Muscle layer of colon (tissue), 2 donors: Measurements from ENCODE around the gene GRM1.

ENCODE experiments used
- H3K27ac ChIP-seq: one replicate; pipeline ENCODE4 v1.7.0; 2013; ENCODE audit warnings: low read depth, mild to moderate bottlenecking, low read length, moderate library complexity
- H3K27me3 ChIP-seq, 2 donors: one replicate each; pipeline ENCODE4 v1.7.0; 2013; ENCODE audit warnings: low read length in 2 of 2, mild to moderate bottlenecking in 2 of 2; ENCODE audit not compliant: insufficient read depth in 2 of 2, control insufficient read depth in 1 of 2
- H3K36me3 ChIP-seq: one replicate; pipeline ENCODE4 v1.7.0; 2013; ENCODE audit warnings: mild to moderate bottlenecking, low read length; ENCODE audit not compliant: insufficient read depth
- H3K4me1 ChIP-seq: one replicate; pipeline ENCODE4 v1.7.0; 2013; ENCODE audit warnings: mild to moderate bottlenecking, low read length; ENCODE audit not compliant: insufficient read depth
- H3K4me3 ChIP-seq, 2 donors: one replicate each; pipeline ENCODE4 v1.7.0; 2013; ENCODE audit warnings: low read length in 2 of 2, low read depth in 1 of 2, mild to moderate bottlenecking in 1 of 2, moderate library complexity in 1 of 2
- H3K9ac ChIP-seq: one replicate; pipeline ENCODE4 v1.7.0; 2013; ENCODE audit warnings: low read length
- H3K9me3 ChIP-seq: one replicate; pipeline ENCODE4 v1.7.0; 2013; ENCODE audit warnings: mild to moderate bottlenecking, low read length
- donor health status: abdominal sarcoma.
- donor health status: Adenocarcinoma of cecum.

Gene GRM1

DNA sequence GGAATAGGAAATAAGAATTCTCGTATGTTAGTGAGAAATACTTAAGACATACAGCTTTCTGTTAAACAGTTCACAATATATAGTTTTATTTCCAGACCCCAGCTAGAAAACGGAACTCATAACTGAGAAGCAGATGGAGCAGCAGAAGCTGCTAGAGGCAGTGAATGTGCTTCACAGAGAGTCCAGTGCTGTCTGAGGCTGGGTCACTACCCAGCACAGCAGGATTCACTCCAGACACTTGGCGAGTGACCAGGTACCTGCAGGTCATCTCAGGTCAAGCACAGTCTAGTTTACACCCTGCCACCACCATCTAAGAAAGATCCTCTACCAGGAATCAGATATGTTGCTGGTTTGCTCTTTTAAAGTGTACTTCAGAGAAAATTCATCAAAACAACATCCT, 271.7 kb downstream of the GRM1 start:
- no peaks in the 10 kb centered on the region for H3K36me3 ChIP-seq
- no peaks in the 10 kb centered on the region for H3K4me1 ChIP-seq
- no peaks in the 10 kb centered on the region for H3K27me3 ChIP-seq
- no peak overlapping the region for H3K9ac ChIP-seq
- H3K27ac ChIP-seq, result no peak overlapping the region
- H3K4me3 ChIP-seq, result no peak overlapping the region
- no peaks in the 10 kb centered on the region for H3K9me3 ChIP-seq

DNA sequence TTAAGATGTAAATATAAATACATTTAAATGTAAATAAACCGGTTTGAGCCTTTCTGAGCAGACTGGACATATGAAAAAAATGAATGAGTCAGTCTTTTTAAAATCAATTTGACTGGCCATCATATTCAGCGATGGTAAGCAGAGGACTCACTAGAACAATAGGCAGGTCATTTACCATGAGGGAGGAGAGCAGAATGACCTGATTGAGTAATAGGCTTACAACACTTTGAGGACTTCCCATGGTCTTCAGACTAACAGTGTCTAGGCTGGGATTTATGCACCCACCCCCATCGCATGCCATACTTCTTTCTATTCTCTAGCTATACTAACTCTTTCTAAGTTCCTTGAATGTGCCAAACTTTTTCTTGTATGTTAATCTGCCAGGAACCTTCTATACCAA, 272.9 kb downstream of the GRM1 start:
- Histone ChIP-seq H3K4me1 (no peaks in the 10 kb centered on the region), H3K4me3 (no peak overlapping the region), H3K9ac (no peak overlapping the region), H3K9me3 (no peaks in the 10 kb centered on the region), H3K27ac (no peak overlapping the region), H3K36me3 (no peaks in the 10 kb centered on the region), H3K27me3 (no peaks in the 10 kb centered on the region)

DNA sequence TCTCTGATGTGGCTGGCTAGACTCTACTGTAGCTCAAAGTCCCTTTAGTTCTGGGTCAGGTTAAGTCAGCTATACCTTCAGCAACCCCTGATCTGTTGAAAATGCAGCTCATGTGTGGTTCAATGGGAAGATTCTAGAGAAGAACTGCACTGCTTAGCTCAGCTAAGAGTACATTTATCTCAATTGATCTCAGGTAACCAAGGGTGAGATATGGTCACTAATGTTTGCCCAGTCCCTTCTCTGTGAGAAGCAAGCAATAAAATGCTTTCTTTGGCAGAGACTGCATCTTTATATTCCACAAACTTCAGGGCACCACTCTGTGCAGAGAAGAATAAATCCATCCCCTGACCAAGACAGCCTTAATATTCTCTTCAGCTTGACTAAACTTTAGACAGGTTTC, 274.1 kb downstream of the GRM1 start:
- no peaks in the 10 kb centered on the region for H3K9me3 ChIP-seq
- no peaks in the 10 kb centered on the region for H3K4me1 ChIP-seq
- no peak overlapping the region for H3K27ac ChIP-seq
- H3K27me3 ChIP-seq, result no peaks in the 10 kb centered on the region
- no peaks in the 10 kb centered on the region for H3K36me3 ChIP-seq
- no peak overlapping the region for H3K4me3 ChIP-seq
- H3K9ac ChIP-seq, result no peak overlapping the region

DNA sequence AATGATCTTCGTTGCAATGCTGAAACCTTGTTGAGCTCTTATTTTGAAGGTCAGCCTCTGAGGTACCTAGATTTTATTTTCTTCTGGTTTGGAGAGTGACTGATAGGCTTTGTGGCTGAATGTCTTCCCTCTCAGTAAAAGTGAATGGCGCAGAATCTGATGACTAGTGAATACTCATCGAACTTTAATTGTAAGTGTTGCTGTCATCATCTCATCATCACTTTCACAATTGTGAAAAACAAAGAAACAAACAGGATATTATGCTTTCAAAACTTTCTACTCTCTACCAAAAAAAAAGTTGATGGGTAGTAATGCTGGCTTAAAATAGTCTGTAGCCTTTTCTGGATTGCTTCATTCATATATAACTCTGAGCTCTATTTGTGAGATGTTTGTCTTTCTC, 275.3 kb downstream of the GRM1 start:
- Histone ChIP-seq H3K9ac (no peak overlapping the region), H3K27ac (no peak overlapping the region), H3K4me1 (no peaks in the 10 kb centered on the region), H3K4me3 (no peak overlapping the region), H3K9me3 (no peaks in the 10 kb centered on the region), H3K27me3 (no peaks in the 10 kb centered on the region), H3K36me3 (no peaks in the 10 kb centered on the region)

DNA sequence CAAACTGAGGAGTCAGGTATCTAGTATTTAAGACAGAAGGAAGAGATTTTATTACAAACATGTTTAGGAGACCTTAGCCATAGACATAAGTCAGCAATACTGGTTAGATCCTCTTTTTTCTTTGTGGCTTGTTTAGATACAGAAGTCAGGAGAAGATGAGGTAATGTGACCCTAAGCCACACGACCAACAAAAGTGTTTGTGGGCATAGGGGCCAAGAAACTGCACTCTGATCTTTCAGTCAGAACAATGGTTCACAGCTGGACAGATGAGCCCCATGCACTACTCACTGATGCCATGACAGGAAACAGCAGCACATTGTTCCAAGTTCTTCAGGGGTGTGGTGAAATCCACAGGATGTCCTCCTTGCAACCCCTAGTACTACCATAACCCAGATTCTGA, 276.2 kb downstream of the GRM1 start:
- H3K4me1 ChIP-seq, result no peaks in the 10 kb centered on the region
- H3K9me3 ChIP-seq, result no peaks in the 10 kb centered on the region
- no peak overlapping the region for H3K27ac ChIP-seq
- no peak overlapping the region for H3K4me3 ChIP-seq
- no peaks in the 10 kb centered on the region for H3K27me3 ChIP-seq
- H3K9ac ChIP-seq, result no peak overlapping the region
- H3K36me3 ChIP-seq, result no peaks in the 10 kb centered on the region

DNA sequence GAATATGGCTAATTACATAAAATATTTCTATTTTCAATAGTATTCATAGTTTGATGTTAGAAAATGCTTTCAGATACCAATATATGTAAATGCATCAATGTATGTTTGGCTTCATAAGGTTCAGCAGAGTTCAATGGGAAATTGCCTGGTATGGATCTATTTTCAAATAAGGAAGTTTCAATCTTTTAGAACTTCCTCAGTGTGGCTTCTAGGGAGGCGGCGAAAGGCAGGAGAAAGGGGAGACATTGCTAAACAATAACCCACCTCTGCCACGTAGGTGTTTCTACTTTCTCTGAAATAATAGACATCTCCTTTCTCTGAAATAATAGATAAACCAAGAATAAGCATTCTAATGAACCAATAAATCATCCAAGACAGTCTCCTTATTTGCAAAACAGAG, 277.1 kb downstream of the GRM1 start:
- no peak overlapping the region for H3K4me3 ChIP-seq
- no peak overlapping the region for H3K27ac ChIP-seq
- no peaks in the 10 kb centered on the region for H3K27me3 ChIP-seq
- H3K9ac ChIP-seq, result no peak overlapping the region
- H3K36me3 ChIP-seq, result no peaks in the 10 kb centered on the region
- H3K9me3 ChIP-seq, result no peaks in the 10 kb centered on the region
- no peaks in the 10 kb centered on the region for H3K4me1 ChIP-seq

DNA sequence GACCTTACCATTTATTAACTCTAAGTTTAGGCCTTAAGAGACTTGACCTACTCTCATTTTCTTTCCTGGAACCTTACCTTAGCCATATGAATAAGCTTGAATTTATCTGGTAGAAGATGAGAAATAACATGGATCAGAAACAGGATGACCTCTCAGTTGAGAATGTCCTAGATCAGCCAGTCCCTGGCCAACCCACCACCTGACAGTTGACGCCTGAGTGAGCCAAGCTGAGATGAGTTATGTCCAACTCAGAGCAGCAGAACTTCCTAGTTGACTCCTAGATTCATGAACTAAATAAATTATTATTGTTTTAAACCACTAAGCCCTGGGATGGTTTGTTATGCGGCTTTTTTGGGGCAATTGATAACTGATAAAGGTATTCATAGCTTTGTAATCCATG, 281.8 kb downstream of the GRM1 start:
- Histone ChIP-seq H3K4me1 (no peaks in the 10 kb centered on the region), H3K27me3 (no peaks in the 10 kb centered on the region), H3K27ac (no peak overlapping the region), H3K9ac (no peak overlapping the region), H3K4me3 (no peak overlapping the region), H3K36me3 (no peaks in the 10 kb centered on the region), H3K9me3 (no peaks in the 10 kb centered on the region)

DNA sequence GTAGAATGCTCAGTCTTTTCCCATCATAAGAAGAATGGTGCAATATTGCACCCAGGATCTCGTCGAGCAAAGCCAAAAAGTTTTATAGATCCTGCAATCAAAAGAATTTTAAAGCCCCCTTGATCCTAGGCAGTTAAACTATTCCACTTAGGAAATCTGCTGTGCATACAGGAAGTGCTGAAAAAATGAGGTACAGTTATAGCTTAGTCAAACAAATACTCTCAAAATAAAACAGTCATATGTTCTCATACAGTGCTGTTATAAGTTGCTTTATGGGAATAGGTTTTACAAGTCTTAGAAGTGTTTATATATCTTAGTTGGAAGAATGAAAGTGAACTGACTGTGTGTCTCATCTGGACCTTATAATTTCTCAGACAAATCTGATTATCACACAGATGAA, 282.2 kb downstream of the GRM1 start:
- no peak overlapping the region for H3K4me3 ChIP-seq
- H3K36me3 ChIP-seq, result no peaks in the 10 kb centered on the region
- no peaks in the 10 kb centered on the region for H3K27me3 ChIP-seq
- H3K9me3 ChIP-seq, result no peaks in the 10 kb centered on the region
- H3K9ac ChIP-seq, result no peak overlapping the region
- H3K27ac ChIP-seq, result no peak overlapping the region
- no peaks in the 10 kb centered on the region for H3K4me1 ChIP-seq

DNA sequence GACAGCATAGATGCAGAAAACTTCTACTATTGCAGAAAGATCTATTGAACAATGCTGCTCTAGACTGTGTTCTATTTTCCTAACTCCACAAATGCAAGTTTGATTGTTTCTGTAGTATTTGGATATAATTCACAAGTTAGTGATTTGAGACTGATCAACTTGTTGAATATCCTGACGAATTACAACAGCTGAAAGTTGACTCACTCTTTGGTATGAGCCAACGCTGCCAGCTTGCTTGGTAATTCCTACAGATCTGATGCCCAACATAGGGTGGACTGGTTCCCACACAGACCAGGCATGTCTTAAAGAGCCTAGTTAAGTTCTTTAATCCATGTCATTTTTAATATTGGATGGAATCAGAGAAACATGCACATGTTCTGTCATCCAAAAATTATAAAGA, 283.7 kb downstream of the GRM1 start:
- H3K27ac ChIP-seq, result no peak overlapping the region
- no peaks in the 10 kb centered on the region for H3K9me3 ChIP-seq
- no peaks in the 10 kb centered on the region for H3K27me3 ChIP-seq
- H3K36me3 ChIP-seq, result no peaks in the 10 kb centered on the region
- no peak overlapping the region for H3K9ac ChIP-seq
- H3K4me1 ChIP-seq, result no peaks in the 10 kb centered on the region
- H3K4me3 ChIP-seq, result no peak overlapping the region

DNA sequence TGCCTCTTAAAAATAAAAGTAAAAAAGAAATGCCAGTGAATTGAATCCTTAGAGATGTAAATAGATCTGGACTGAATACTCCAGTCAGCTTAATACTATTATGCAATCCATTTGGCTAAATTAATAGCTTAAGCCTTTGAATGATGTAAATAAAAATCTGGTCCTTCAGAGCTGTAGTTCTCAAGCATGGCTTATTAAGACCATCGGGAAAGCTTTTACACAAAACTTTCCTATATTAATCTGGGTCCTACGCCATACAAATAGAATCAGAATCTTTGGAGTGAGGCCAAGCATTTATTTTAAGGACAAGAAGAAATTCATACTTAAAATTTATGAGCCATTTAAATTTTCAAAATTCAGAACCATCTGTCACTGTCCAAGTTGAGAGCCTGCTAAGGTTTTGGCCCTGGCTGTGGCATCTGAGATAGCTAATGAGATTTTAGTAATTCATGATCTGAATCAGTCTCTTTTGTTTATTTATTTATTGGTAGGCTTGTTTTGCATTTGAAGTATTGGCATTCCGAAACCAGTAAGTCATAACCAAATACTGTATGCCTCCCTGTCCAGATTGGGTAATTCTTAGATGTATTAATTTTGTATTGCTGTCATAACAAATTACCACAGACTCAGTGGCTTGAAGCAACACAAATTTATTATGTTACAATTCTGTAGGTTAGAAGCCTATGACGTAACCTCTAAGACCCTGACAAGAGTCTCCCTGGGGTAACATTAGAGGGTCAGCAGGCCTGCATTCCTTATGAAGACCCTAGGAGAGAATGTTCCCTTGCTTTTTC, 286.7 kb downstream of the GRM1 start:
- Histone ChIP-seq H3K4me1 (no peaks in the 10 kb centered on the region), H3K27me3 (no peaks in the 10 kb centered on the region), H3K36me3 (no peaks in the 10 kb centered on the region), H3K4me3 (no peak overlapping the region), H3K9ac (no peak overlapping the region), H3K9me3 (no peaks in the 10 kb centered on the region), H3K27ac (no peak overlapping the region)

DNA sequence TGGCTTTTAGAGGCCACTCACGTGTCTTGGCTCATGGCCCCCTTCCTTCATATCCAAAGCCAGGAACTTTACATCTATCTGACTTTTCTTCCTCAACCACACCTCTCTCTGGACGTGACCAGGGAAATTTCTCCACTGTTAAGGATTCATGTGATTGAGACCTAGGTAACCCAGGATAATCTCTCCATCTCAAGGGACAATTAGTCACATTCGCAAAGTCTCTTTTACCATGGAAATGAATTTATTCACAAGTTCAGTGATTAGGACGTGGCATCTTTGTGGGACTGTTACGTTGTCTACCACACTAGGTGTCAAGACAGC, 287.3 kb downstream of the GRM1 start:
- H3K36me3 ChIP-seq, result no peaks in the 10 kb centered on the region
- no peaks in the 10 kb centered on the region for H3K27me3 ChIP-seq
- H3K27ac ChIP-seq, result no peak overlapping the region
- no peak overlapping the region for H3K4me3 ChIP-seq
- no peaks in the 10 kb centered on the region for H3K9me3 ChIP-seq
- no peaks in the 10 kb centered on the region for H3K4me1 ChIP-seq
- no peak overlapping the region for H3K9ac ChIP-seq

DNA sequence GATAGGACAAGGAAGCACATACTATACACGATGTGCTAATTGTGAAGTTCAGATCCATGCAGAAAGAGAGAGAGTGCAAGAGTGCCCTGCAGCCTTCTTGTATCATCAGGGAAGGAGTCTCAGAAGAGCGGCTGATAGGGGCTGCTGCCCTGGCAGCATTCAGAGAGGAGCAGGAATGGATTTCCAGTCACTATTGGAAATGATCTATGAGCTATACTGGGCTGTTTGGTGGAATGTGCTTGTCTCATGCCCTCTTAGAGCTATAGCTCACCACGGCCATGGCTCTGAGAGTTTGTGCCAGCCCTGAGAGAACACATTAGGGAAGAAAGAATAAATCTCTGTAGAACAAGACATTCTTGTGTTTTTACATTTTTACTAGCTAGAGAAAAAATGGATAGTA, 302.2 kb downstream of the GRM1 start:
- no peak overlapping the region for H3K4me3 ChIP-seq
- H3K27ac ChIP-seq, result no peak overlapping the region
- no peaks in the 10 kb centered on the region for H3K9me3 ChIP-seq
- H3K4me1 ChIP-seq, result no peaks in the 10 kb centered on the region
- H3K9ac ChIP-seq, result no peak overlapping the region
- H3K27me3 ChIP-seq, result no peaks in the 10 kb centered on the region
- no peaks in the 10 kb centered on the region for H3K36me3 ChIP-seq
